Choroid plexus epithelial cell (primary cell): Measurements from ENCODE around the gene UBL7.

Experiments
- DNase-seq: peaks from one replicate; pipeline ENCODE4 v3.0.0-alpha.2; 2010; ENCODE audit warnings: low read depth
- H3K4me3 ChIP-seq: 2 replicates; pipeline ENCODE4 v1.5.1; 2011; ENCODE audit warnings: low read depth, mild to moderate bottlenecking, control low read depth, low read length, moderate library complexity
- TF ChIP-seq, protein P1 (sequence below): conservative IDR thresholded peaks from 2 replicates; pipeline ENCODE4 v1.5.1; 2011; ENCODE audit warnings: low read depth, mild to moderate bottlenecking, control low read depth, inconsistent platforms, low read length, moderate library complexity

UBL7 gene

GRCh38 chr15:74421302-74422245 is 39.4 kb downstream of the UBL7 start:
- no peak overlapping the region for H3K4me3 ChIP-seq

DNA sequence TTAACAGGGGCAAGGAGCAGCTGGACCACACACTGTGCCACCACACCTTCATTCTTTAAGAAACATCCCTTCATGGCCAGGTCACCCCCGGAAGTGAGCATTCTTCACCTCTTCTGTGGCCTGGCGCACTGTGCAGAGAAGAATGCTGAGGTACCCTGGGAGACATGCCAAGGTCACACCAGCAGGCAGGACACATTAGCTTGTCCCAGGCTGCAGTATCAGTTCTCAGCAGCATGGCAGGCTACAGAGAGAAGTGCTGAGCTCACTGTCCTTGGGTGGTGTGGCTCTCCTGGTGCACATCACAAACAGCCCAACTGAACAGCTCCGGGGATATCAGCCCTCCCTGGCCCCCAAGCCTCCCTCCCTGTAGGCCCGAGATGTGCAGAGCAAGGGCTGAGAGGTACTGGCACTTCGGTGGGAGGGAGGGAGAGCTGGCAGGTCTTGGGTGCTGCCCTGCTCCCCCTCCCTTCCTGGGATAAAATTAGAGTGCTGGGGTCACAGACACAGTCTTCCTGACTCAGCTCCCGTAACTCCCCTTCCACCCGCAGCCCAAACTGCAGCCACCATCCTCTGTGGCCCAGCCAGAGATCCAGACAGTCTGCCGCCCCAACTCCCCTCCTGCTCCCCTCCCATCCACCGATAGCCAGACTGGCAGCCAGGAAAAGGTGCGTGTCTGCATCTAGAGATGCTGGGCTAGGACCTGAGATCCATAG is 40.6 kb downstream of the UBL7 start:
- TF ChIP-seq, protein P1, sequence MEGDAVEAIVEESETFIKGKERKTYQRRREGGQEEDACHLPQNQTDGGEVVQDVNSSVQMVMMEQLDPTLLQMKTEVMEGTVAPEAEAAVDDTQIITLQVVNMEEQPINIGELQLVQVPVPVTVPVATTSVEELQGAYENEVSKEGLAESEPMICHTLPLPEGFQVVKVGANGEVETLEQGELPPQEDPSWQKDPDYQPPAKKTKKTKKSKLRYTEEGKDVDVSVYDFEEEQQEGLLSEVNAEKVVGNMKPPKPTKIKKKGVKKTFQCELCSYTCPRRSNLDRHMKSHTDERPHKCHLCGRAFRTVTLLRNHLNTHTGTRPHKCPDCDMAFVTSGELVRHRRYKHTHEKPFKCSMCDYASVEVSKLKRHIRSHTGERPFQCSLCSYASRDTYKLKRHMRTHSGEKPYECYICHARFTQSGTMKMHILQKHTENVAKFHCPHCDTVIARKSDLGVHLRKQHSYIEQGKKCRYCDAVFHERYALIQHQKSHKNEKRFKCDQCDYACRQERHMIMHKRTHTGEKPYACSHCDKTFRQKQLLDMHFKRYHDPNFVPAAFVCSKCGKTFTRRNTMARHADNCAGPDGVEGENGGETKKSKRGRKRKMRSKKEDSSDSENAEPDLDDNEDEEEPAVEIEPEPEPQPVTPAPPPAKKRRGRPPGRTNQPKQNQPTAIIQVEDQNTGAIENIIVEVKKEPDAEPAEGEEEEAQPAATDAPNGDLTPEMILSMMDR, result no peak
- H3K4me3 ChIP-seq, result no peak overlapping the region
- no peak for DNase-seq

More at GRCh38 chr15:74421302-74422245, 39.4 kb downstream of the UBL7 start:
- TF ChIP-seq, protein P1, result no peak
- DNase-seq, result no peak

DNA sequence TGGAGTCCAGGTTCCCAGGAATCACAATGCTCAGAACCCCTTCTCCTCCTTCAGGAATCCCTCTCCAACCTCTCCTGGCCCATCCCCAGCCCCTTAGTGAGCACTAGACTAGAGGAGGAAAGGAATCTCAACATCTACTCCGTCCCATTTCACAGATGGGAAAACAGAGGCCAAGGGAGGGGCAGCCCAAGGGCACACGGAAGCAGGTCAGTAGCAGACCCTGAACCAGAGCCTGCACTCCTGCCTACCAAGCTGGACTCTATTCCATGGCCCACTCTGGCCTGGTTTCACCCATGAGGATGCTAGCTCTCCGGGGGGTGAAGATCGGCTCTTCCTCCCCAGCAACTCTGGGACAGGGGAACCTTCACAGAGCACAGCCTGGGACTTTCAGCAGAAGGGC is 41.5 kb downstream of the UBL7 start:
- H3K4me3 ChIP-seq, result no peak overlapping the region
- TF ChIP-seq, protein P1, result no peak
- no peak for DNase-seq

- TF ChIP-seq, protein P1, result no peak
- no peak overlapping the region for H3K4me3 ChIP-seq
- DNase-seq, result no peak
These were observed 42.2 kb downstream of the UBL7 start for GRCh38 chr15:74418575-74419338.

DNA sequence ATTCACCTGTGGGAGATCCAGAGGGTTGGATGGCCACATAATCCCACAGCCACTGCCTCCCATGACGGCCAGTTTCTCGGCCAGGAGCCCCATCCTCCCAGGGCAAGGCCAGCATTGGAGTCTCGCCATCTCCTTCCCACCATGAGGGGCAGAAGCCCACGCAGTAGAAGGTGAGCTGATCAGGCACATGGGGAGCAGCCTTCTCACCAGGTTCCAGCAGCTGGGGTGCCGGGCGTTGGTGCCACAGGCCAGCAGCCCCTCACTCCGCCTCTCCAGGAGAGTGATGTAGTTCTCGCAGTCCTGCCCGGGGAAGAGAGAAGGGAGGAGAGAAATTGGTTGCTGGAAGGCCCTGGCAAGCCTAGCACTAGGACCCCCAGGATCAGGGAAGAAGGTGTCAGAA is 43.3 kb downstream of the UBL7 start:
- DNase-seq, result no peak
- TF ChIP-seq, protein P1, result no peak
- no peak overlapping the region for H3K4me3 ChIP-seq

GRCh38 chr15:74417225-74417624 is 43.7 kb downstream of the UBL7 start:
- TF ChIP-seq, protein P1, result no peak
- no peak for DNase-seq
- H3K4me3 ChIP-seq, result no peak overlapping the region
